SH-SY5Y (cell line): ENCODE data around the gene CDPF1.

ENCODE experiments used
- GATA2 ChIP-seq: IDR thresholded peaks from 2 replicates; pipeline ENCODE4 v1.6.1; 2011; ENCODE audit warnings: mild to moderate bottlenecking, low read depth, low read length
- GATA3 ChIP-seq: IDR thresholded peaks from 2 replicates; pipeline ENCODE4 v1.6.1; 2011; ENCODE audit warnings: low read depth, mild to moderate bottlenecking, low read length, moderate library complexity

CDPF1 gene

DNA sequence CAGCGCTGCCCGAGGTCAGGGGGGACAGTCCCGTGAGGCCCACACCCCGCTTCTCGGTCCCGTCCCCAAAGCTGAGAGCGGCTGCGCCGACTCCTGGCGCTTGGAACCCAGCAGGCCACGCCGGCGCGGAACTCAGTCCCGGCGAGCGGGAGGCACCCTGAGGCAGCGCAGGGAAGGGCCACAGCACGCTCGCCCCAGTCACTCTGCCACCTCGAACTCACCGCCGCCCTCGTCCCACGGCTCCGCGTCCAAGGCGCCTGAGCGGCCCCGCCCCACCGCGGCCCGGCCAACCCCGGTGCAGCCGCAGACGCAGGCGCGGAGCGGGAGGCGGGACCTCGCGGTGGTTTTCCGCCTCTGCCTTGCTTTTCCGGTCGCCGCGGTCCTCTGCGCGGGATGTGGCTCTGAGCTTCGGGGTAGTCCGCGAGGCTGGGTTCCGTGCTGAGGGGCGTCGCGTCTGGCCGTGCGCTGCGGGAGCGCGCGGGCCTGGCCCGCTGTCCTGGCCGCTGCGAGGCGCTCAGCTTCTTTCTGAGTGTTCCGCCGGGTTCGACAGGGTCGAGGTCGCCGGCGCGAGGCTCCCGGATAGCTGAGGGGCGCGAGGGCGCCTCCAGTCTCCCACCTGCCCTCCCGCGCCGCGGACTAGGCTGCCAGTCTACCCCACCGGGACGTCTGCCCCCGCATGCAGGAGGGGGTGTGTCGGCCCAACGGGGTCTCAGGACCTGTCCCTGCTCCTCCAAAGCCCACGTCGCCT lies at the start of gene CDPF1:
TSS of gene CDPF1 (minus strand) at position 259 of the 748 bp plus-strand sequence. CDS start 2,009 bp downstream, outside the sequence.
- TF ChIP-seq GATA2 = no peak
- no peak for TF ChIP-seq GATA3

DNA sequence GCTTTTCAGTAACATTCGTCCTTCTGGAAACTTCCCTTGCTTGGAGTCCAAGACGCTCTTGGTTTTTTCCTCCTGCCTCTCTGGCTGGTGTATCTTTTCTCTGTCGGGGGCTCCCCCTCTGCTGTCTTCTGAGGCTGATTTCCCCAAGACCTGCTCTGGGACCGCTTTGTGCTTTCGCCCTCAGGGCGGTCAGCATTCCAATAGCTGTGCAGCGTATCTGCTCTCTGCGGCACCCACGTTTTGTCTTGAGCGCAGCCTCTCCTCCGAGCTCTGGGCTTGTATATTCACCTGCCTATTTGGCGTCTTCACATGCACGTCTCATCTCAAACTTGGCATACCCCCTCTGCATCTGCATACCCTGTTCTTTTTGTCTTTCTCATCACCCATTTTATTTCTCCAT lies 49.0 kb upstream of the CDPF1 start:
- no peak for TF ChIP-seq GATA2
- no peak for TF ChIP-seq GATA3

- TF ChIP-seq GATA3 (no peak), GATA2 (no peak)
Observed at GRCh38 chr22:46297151-46297812, 47.2 kb upstream of the CDPF1 start.

DNA sequence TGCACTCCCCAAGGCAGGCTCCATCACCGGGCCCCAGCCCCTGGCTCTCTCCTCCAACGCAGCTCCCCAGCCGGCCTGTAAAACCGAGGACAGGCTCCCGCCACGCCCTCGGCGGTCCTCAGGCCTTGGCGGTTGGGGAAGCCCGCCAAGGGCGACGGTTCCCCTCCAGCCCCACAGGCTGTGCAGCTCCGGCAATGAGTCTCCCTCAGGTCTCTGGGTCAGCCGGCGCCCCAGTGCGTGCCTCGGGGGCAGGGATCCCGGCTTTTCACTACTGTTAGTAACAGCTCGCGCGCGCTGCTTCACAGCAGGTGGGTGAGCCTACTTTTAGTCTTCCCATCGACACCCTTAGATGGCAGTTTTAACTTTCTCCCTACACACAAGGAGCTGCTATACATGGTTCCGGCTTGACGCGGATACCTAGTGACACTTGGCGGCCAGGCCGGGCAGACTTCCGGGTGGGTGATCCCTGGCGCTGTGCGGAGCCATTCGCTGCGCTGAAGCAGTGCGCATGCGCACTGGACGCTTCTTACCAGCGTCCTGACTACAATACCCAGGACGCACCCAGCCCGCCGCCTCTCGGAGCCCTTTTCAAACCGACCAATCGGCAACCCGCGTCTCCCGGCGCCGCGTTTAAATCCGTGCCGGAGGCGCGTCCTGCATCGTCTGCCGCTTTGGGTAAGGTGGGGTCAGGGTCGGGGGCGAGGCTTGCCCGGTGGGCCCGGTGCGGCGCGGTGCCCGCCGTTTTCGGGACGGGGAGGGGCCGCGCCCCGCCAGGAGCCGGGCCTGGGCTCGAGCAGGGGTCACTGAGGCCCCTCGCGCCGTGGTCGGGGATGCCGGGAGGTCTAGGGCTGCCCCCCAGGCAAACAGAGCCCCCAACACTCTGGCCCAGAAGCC lies 46.4 kb upstream of the CDPF1 start, which contains the start of gene GTSE1:
TSS of gene GTSE1 (plus strand) at position 614 of the 894 bp plus-strand sequence. CDS start 531 bp downstream, outside the sequence.
- TF ChIP-seq GATA3 = no peak
- no peak for TF ChIP-seq GATA2

DNA sequence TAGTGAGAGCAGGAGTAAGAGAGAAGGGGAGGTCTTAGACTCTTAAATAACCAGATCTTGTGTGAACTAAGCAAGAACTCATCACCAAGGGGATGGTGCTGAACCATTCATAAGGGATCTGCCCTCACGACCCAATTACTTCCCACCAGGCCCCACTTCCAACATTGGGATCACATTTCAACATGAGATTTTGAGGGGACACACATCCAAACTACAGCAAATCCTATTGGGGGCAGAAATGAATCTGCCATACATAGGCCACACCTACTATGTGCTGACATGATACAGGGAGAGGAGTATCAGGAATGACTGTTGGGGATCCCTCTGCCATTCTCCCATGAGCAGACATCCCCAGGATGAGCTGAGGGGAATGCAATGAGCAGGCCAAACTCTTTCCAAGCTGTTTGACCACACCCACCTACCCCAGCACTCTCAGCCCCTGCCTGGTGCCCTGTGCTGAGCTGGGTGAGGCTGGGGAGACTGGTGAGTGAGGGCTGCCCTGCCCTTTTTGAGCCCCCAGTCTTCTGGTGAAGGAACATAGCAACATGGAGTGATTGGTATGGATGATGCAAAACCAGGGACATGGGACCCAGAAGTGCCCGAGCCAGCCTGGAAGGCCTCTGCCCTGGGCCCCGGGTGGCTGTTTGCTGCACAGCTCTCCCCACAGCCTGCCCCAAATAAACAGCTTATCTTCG lies 45.3 kb upstream of the CDPF1 start:
- TF ChIP-seq GATA3 (no peak), GATA2 (no peak)

- TF ChIP-seq GATA3 (no peak), GATA2 (no peak)
Observed at GRCh38 chr22:46294784-46295183, 44.7 kb upstream of the CDPF1 start.

DNA sequence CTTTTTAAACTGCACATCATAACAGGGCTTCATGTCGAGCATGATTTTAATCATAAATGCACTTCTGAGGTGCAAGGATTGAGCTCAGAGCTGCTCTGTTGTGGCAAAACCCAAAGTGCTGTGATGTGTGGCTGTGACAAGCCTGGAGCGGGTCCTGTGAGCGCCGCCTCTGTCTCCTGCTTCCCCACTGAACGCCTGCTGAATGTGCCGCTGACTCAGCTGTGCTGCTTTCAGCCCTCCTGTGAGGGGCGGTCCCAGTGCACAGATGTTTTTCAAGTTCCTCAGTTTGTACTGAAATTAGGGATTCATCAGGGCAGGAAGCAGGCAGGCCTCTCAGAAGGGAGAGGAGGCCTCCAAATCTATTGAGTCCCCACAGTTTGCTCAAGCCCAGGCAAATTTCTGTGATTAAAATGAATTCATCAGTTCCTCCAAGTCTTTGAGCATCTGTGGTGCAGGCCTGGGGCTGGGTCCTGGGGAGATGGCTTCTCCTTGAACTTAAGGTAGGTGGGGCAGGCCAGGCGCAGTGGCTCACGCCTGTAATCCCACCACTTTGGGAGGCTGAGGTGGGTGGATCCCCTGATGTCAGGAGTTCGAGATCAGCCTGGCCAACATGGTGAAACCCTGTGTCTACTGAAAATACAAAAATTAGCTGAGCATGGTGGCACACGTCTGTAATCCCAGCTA lies 43.6 kb upstream of the CDPF1 start:
- TF ChIP-seq GATA3 (no peak), GATA2 (no peak)

DNA sequence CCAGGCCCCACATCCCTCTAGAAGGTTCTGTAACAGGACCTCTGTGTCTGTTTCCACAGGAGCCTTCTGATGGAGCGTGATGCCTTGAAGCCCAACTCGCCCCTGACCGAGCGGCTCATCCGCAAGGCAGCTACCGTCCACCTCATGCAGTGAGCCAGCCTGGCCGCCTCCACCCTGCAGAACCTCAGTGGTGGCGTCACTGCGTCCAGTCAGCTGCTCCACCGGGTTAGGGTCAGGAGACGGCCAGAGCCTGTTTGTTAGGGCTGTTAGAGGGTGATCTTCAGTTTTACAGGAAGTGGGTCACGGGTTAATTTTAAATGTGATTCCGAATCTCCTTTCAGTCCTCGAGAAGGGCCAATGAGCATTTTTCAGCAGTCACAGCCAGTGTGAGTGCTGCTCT lies 42.6 kb upstream of the CDPF1 start:
- TF ChIP-seq GATA2 (no peak), GATA3 (no peak)

DNA sequence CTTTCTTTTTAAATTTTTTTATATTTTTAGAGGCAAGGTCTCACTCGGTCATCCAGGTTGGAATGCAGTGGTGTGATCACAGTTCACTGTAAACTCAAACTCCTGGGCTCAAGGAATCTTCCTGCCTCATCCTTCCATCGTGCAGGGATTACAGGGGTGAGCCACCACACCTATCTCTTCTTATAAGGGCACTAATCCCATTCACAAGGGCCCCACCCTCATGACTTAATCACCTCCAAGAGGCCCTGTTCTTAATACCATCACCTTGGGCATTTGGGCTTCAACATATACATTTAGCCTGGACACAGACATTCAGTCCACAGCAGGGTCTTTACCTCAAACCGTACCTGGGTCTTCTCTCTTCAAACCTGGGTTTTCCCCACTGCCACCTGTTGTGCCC lies 42.1 kb upstream of the CDPF1 start:
- no peak for TF ChIP-seq GATA3
- no peak for TF ChIP-seq GATA2

DNA sequence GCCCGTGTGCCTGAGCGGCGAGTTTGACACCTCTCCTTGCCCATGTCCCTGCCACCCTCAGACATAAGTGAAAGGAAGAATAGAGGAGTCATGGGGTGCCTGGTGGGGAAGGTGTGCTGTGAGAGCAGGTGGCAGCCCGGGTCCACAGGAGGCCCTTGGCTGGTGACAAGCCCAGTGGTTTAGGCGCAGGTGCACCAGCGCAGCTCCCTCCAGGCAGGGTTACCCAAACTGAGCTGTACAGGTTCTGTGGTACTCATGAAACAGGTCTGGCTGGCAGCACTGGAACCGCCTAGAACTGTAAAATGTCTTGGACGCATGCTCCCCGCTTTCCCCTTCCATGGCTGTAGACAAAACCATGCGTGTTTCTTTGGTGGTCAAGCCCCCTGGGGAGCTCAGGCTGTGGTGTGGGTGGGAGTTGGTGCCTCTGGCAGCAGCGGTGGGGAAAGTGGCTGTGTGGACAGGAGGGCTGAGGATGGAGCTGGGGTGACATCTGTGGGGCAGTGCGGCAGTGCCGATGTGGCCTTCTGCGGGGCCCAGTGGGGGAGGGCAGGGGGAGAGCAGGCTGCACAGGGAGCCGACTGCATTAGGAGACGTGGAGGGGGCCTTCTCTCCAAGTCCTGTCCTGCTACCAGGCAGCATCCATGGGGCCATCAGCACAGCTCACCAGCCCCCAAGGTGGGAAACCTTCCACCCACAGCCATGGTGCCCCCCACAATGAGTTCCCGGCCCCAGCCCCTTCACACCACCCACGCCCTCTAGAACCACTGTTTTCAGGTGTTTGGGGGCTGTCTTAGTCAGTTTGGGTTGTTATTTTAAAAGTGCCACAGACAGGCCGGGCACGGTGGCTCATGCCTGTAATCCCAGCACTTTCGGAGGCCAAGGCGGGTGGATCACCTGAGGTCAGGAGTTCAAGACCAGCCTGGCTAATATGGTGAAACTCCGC lies 41.0 kb upstream of the CDPF1 start:
- TF ChIP-seq GATA3 = no peak
- TF ChIP-seq GATA2 = no peak

DNA sequence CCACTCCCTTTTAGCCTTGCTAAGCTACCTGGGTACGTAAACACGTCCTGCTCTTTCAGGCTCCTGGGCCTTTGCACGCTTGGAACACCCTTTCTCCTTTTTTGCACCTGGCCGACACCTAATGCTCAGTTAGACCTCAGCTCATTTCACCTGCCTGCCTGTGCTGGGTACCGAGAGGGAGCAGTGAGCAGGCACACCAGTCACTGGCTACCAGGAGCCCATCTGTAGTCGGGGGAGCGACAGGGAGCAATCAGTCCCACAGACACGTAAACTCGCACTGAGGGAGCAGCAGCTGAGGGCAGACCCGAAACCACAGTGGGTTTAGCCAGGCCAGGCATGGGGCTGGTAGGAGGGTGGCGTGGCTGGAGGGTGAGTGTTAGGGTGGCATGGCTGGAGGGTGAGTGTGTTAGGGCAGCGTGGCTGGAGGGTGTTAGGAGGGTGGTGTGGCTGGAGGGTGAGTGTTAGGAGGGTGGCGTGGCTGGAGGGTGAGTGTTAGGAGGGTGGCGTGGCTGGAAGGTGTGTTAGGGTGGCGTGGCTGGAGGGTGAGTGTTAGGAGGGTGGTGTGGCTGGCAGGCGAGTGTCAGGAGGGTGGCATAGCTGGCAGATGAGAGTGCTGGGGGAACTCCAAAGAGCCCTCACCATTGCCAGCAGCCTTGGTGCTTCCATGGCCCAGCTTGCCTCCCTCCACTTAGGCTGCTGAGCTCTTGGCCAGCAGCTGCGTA lies 40.2 kb upstream of the CDPF1 start:
- TF ChIP-seq GATA3 = no peak
- no peak for TF ChIP-seq GATA2

DNA sequence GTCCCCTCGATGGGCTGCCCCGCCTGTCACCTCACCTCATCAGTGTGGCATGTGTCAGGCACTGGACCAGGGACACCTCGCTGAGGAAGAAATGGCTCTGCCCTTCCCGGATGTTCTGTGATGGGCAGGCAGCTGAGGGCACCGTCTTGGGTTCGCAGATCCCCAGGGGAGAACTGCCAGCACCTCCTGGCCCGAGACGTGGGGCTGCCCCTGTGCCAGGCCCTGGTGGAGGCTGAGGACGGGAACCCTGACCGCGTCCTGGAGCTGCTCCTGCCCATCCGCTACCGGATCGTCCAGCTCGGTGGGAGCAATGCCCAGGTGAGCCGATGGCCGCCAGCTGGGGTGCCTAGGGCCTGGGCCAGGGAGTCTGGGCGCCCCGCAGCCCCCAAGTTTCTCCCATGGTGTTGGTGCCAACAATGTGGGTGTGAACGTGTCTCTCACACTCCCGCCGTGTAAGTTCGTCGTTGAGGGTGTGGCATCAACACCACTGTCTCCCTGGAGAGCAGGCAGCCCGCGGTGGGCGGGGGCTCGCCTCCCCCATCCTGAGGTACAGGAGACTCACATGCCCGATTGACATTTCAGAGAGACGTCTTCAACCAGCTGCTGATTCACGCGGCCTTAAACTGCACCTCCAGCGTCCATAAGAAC lies 39.3 kb upstream of the CDPF1 start:
- TF ChIP-seq GATA3 = no peak
- no peak for TF ChIP-seq GATA2
